ENCODE results near the gene OPN1MW.
"Not testable (repeated sequence)": the region's sequence is repeated elsewhere in the genome, so short reads cannot be mapped to it uniquely, and the experiment has no call there.

Gene OPN1MW

GRCh38 chrX:154209670-154210418 is 27.4 kb downstream of the OPN1MW start:
- DNase-seq (ENCODE audit: low read depth in 2 of 2): not testable (repeated sequence)

GRCh38 chrX:154211057-154211456 is 28.7 kb downstream of the OPN1MW start:
- not testable (repeated sequence) for DNase-seq (ENCODE audit: low read depth in 2 of 2)

GRCh38 chrX:154211499-154211898 is 29.1 kb downstream of the OPN1MW start:
- not testable (repeated sequence) for DNase-seq (ENCODE audit: low read depth in 2 of 2)

- DNase-seq (ENCODE audit: low read depth in 2 of 2): not testable (repeated sequence)
Observed at GRCh38 chrX:154219456-154219855, 37.1 kb downstream of the OPN1MW start, which contains the start of gene OPN1MW2. TSS of gene OPN1MW2 (plus strand) at chrX:154219756. CDS start at chrX:154219816, 60 bp downstream.

GRCh38 chrX:154225292-154225691 is 42.9 kb downstream of the OPN1MW start:
- DNase-seq (ENCODE audit: low read depth in 2 of 2): not testable (repeated sequence)

- DNase-seq (ENCODE audit: low read depth in 2 of 2): not testable (repeated sequence)
Observed at GRCh38 chrX:154226706-154227105, 44.3 kb downstream of the OPN1MW start.

- DNase-seq (ENCODE audit: low read depth in 2 of 2): not testable (repeated sequence)
Observed at GRCh38 chrX:154231443-154231842, 49.0 kb downstream of the OPN1MW start.

GRCh38 chrX:154233620-154234019 is 51.2 kb downstream of the OPN1MW start:
- not testable (repeated sequence) for DNase-seq (ENCODE audit: low read depth in 2 of 2)

GRCh38 chrX:154238939-154239559 is 56.7 kb downstream of the OPN1MW start:
- DNase-seq (ENCODE audit: low read depth in 2 of 2): not testable (repeated sequence)

GRCh38 chrX:154239982-154240503 is 57.6 kb downstream of the OPN1MW start:
- not testable (repeated sequence) for DNase-seq (ENCODE audit: low read depth in 2 of 2)
